CD4-positive, alpha-beta T cell treated with Interleukin-6 for 4 hours (primary cell): ENCODE measurements around the gene ZBTB20.

Experiments used
- DNase-seq: peaks from one replicate; pipeline ENCODE4 v3.0.0-alpha.2; 2020; ENCODE audit warnings: mixed read lengths

Gene ZBTB20

DNA sequence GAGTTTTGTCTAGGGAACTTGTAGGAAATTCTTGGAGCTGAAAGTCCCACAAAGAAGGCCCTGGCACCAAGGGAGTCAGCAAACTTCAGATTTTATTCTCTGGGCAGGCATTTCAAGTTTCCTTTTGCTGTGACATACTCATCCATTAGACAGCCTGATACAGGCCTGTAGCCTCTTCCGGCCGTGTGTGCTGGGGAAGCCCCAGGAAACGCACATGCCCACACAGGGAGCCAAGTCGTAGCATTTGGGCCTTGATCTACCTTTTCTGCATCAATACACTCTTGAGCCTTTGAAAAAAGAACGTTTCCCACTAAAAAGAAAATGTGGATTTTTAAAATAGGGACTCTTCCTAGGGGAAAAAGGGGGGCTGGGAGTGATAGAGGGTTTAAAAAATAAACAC lies 838.3 kb downstream of the ZBTB20 start:
- DNase-seq = peak; percentile 71

DNA sequence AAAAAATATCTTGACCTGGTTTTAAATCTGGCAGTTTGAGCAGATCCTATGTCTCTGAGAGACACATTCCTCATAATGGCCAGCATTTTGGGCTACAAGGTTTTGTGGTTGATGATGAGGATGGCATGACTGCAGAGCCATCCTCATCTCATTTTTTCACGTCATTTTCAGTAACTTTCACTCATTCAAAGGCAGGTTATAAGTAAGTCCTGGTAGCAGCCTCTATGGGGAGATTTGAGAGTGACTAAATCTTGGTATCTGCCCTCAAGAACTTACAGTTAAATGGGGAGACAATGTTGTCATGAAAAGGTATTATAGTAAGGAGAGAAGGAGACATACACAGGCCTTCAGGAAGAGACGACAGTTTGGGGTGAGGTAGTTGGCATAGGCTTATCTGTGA lies 838.7 kb downstream of the ZBTB20 start:
- DNase-seq = no peak

DNA sequence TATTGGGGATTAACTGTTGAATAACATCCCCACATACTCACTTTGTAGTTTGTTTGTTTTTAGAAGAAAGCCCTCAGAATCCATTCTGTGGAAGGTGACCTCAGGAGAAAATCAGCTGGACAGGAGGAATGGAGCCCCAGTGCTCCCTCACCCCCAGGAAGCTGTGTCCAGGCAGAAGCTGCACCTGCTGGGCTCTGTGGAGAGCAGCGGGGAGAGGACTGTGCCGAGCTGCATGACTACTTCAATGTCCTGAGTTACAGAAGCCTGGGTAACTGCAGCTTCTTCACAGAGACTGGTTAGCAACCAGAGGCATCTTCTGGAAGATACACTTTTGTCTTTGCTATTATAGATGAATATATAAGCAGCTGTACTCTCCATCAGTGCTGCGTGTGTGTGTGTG lies 839.3 kb downstream of the ZBTB20 start:
- DNase-seq = no peak

DNA sequence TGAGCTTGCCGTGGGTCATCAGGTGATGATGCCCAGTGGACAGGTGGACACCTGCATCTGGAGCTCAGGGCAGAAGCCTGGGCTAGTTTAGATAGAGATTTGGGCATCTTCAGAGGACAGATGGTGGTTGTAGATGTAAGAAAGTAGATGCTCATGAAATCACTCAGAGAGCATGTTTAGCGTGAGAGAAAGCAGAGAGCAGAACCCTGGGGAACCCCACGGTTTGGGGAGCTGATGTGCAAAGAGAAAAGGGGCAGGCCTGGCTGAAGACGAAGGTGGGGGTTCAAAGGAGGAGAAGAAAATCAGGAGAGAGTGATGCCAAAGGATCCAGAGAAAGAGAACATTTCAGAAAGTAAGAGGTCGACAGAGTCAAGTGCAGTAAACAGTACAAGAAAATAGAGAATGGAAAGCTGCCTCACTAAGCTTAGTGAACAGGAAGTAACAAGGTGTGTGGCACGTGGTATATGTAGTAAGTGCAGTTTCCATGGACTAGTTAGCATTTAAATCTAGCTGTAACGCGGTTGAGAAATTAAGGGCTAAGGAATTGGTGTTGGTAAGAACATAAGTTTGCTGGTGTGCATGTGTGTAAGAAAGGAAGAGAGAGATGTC lies 839.8 kb downstream of the ZBTB20 start:
- DNase-seq = no peak

DNA sequence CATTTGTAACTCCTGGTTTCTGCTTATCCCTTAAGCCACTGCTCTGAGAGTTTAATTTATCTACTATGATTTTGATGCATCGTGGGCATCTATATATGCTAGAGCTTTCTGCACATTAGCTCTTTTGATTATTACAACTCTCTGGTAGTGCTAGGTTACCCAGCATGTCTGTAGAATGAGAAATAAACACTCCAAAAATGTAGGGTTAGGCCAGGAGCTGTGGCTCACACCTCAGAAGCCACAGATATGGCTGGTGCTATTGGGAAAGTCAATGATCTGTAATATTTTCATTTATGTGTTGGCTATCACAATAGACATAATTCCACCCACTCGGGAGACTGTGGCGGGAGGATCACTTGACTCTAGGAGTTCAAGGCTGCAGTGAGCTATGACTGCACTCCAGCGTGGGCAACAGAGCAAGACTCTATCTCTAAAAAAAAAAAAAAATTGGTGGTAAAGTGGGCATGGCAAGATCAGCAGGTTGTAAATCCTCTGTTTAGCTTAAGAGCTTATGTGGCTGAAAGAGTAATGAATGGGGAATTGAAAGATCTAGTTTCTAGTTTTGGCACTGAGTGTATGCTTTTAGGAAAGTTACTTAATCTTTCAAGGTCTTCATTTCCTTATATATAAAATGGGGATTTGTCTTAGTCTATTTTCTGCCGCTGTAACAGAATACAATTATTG lies 847.0 kb downstream of the ZBTB20 start:
- no peak for DNase-seq

- DNase-seq = peak; percentile 59
Measured at GRCh38 chr3:114299421-114299820, 847.7 kb downstream of the ZBTB20 start.

DNA sequence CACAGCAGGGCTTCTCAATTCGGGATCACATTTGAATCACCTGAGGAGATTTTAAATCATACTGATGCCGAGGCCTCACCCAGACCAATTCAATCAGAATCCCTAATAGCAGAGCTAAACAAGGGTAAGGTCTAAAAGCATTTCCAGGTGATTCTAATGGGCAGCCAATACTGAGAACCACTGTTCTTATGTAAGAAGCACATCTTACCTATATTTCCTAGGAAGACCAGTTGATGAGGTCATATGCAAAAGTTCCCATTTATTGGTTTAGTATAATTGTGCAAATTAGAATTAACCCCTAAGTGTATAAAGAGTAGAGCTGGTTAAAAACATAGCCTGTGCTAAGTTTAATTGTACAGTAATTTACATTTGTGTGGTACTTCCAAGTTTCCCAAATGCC lies 851.1 kb downstream of the ZBTB20 start:
- no peak for DNase-seq

GRCh38 chr3:114294940-114295480 lies 852.1 kb downstream of the ZBTB20 start:
- DNase-seq = peak; percentile 45

- DNase-seq = no peak
Measured at GRCh38 chr3:114293838-114294535, 853.1 kb downstream of the ZBTB20 start, which contains the start of gene TIGIT. Gene TIGIT (plus strand): TSS chr3:114294028. CDS start chr3:114294062, 34 bp downstream.

DNA sequence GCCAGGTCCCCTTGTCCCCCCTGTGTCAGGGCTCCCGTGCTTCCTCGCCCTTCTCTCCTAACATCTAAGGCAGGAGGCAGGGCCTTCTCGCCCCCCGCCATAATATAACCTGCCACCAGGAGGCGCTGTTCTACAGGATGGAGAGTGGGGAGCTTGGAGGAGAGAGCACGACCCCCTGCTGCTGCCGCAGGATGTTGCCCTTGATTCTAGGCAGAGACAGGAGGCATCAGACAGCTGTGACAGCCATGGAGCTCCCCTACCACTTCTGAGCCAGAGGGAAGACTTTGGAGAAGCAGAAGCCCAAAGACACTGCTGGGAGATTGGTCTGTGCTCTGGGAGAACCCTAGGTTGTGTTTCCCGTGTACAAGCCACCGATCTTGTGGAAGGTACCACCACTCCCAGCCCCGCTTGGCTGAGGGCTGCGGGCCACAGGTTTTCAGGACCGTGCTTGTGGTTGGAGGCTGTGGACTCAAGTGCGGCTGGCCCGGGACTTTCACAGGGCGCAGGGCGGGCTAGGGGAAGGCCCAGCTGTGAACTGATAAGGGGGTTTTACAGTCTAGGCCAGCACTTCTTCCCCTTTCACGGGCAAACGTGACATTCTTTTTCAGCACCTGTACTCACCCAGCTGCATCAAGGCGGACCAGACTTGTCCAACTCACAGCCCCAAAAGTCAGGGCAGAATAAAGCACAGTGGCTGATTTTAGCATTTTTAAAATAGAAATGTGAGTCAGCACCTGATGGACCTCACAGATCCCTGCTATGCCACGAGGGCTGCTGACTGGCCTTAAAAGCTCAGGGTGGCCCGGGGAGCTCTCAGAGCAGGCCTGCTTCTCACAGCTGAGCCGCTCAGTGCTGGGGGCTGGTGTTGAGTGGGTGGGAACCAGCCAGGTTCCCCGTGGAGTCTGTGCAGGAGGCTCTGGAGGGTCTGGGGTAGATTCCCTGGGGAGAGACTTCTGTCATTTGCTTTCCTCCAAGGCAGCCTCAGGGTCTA lies 855.9 kb downstream of the ZBTB20 start:
- DNase-seq = peak; percentile 89

GRCh38 chr3:114286266-114286665 lies 860.8 kb downstream of the ZBTB20 start:
- DNase-seq = no peak

GRCh38 chr3:114285648-114286230 lies 861.3 kb downstream of the ZBTB20 start:
- no peak for DNase-seq

- no peak for DNase-seq
Measured at GRCh38 chr3:114284644-114285043, 862.4 kb downstream of the ZBTB20 start.
